Endothelial cell of umbilical vein (primary cell): Measurements from ENCODE around the gene LYRM4. TPM values are rescaled to one million over a fixed set of nuclear protein-coding genes. Genes with fewer than 3 reads are reported as not detected.

ENCODE experiments used
- BruUV-seq: library from RNA; stranded (reverse); fragments of 400-500 nt; replicated peaks from 2 replicates; lab custom pipeline; 2021; lab: Mats Ljungman, UMichigan
- CTCF ChIA-PET: fragments of 300-600, 350-600 bp; sonication (Branson Sonifier 250); formaldehyde crosslinking; loops from one replicate; lab custom pipeline; 2021; ENCODE audit warnings: antibody characterized with exemption, inconsistent platforms; lab: Charles Lee
- POLR2A ChIA-PET: fragments of 300-600, 350-600 bp; sonication (Branson Sonifier 250); formaldehyde crosslinking; loops from one replicate; lab custom pipeline; 2021; ENCODE audit warnings: antibody characterized with exemption, inconsistent platforms; lab: Charles Lee
- DNase-seq: peaks from one replicate; pipeline ENCODE4 v3.0.0-alpha.2; 2011; ENCODE audit warnings: low read depth, low spot score
- FAIRE-seq: peaks from 2 replicates; lab custom pipeline; 2011; peaks lifted over from hg19 to GRCh38; lab: Jason Lieb, UNC
- H2AFZ ChIP-seq: 2 replicates; pipeline ENCODE4 v1.6.0; 2012; ENCODE audit warnings: low read depth, low read length, control low read depth, inconsistent platforms
- H3K27ac ChIP-seq: 2 replicates; pipeline ENCODE4 v1.5.1; 2011; ENCODE audit warnings: low read depth, mild to moderate bottlenecking, control low read depth, low read length, moderate library complexity; ENCODE audit not compliant: insufficient read depth
- H3K27me3 ChIP-seq, 2 experiments: 2 replicates each; pipeline versions ENCODE4 v1.6.0 to v1.6.1; 2011; ENCODE audit warnings: low read length in 2 of 2, mixed read lengths in 1 of 2; ENCODE audit not compliant: control insufficient read depth in 2 of 2, insufficient read depth in 2 of 2
- H3K36me3 ChIP-seq, 2 experiments: 2 replicates in 1 of 2; 3 replicates in 1 of 2; pipeline ENCODE4 v1.5.1; 2011; ENCODE audit warnings: low read length in 2 of 2, mild to moderate bottlenecking in 1 of 2, moderate library complexity in 1 of 2; ENCODE audit not compliant: control insufficient read depth in 2 of 2, insufficient read depth in 2 of 2; ENCODE audit errors: extremely low read depth in 1 of 2
- H3K4me1 ChIP-seq: 3 replicates; pipeline ENCODE4 v1.5.1; 2011; ENCODE audit warnings: mild to moderate bottlenecking, low read length; ENCODE audit not compliant: control insufficient read depth, insufficient read depth; ENCODE audit errors: extremely low read depth
- H3K4me2 ChIP-seq: 2 replicates; pipeline ENCODE4 v1.6.1; 2011; ENCODE audit warnings: low read length, control low read depth, mixed read lengths; ENCODE audit not compliant: insufficient read depth
- H3K4me3 ChIP-seq, 3 experiments: fragments of 200-600 bp in 1 of 3; sonication (generic), shearing (Covaris generic) in 1 of 3; replicated peaks in 1 of 3; 2 replicates each; pipeline ENCODE4 v1.5.1; 2011 to 2016; ENCODE audit warnings: control low read depth in 3 of 3, low read length in 3 of 3, mild to moderate bottlenecking in 2 of 3, inconsistent platforms in 1 of 3, low read depth in 1 of 3, moderate library complexity in 1 of 3; ENCODE audit not compliant: insufficient read depth in 1 of 3
- H3K79me2 ChIP-seq: 2 replicates; pipeline ENCODE4 v1.6.0; 2012; ENCODE audit warnings: low read length, inconsistent platforms; ENCODE audit not compliant: control insufficient read depth, insufficient read depth
- H3K9ac ChIP-seq: replicated peaks from 2 replicates; pipeline ENCODE3; 2011; ENCODE audit warnings: low read length, control low read depth; ENCODE audit not compliant: insufficient read depth; ENCODE audit errors: extremely low read depth
- H3K9me1 ChIP-seq: replicated peaks from 3 replicates; pipeline ENCODE4 v1.6.0; 2011; ENCODE audit warnings: mild to moderate bottlenecking, low read length; ENCODE audit not compliant: control insufficient read depth, insufficient read depth; ENCODE audit errors: extremely low read depth
- H3K9me3 ChIP-seq: replicated peaks from 2 replicates; pipeline ENCODE4 v1.5.1; 2012; ENCODE audit warnings: low read length, inconsistent platforms; ENCODE audit not compliant: control insufficient read depth, insufficient read depth
- H4K20me1 ChIP-seq: replicated peaks from 2 replicates; pipeline ENCODE3; 2011; ENCODE audit warnings: mild to moderate bottlenecking, low read length; ENCODE audit not compliant: control insufficient read depth, insufficient read depth; ENCODE audit errors: extremely low read depth
- EZH2 ChIP-seq: IDR thresholded peaks from 2 replicates; pipeline ENCODE4 v1.6.1; 2012; ENCODE audit warnings: borderline replicate concordance, low read depth, mild to moderate bottlenecking, moderate library complexity, low read length, inconsistent platforms; ENCODE audit not compliant: severe bottlenecking
- FOS ChIP-seq: IDR thresholded peaks from 2 replicates; pipeline ENCODE4 v1.6.1; 2011; ENCODE audit warnings: mild to moderate bottlenecking, low read length, moderate library complexity, borderline replicate concordance; ENCODE audit not compliant: insufficient read depth
- GATA2 ChIP-seq: IDR thresholded peaks from 2 replicates; pipeline ENCODE4 v1.7.0; 2011; ENCODE audit warnings: low read depth, mild to moderate bottlenecking, moderate library complexity, mixed read lengths, low read length; ENCODE audit not compliant: insufficient read length, insufficient read depth
- JUN ChIP-seq: IDR thresholded peaks from 2 replicates; pipeline ENCODE4 v1.6.1; 2011; ENCODE audit warnings: borderline replicate concordance, low read depth; ENCODE audit not compliant: insufficient read length, insufficient read depth
- MAX ChIP-seq: IDR thresholded peaks from 2 replicates; pipeline ENCODE4 v1.6.1; 2011; ENCODE audit not compliant: insufficient read depth, insufficient read length
- MYC ChIP-seq: IDR thresholded peaks from one replicate; pipeline ENCODE4 v1.6.1; 2011; ENCODE audit warnings: mild to moderate bottlenecking, low read depth, low read length
- POLR2A ChIP-seq: IDR thresholded peaks from 2 replicates; pipeline ENCODE4 v1.6.1; 2012; ENCODE audit warnings: low read depth, mild to moderate bottlenecking, control low read depth, low read length
- POLR2AphosphoS5 ChIP-seq: IDR thresholded peaks from 2 replicates; pipeline ENCODE4 v1.6.1; 2012; ENCODE audit warnings: low read depth, mild to moderate bottlenecking, control low read depth, low read length, moderate library complexity; ENCODE audit not compliant: insufficient read depth
- dilution Hi-C: fragments of 300-500 bp; cut with MboI; formaldehyde crosslinking; loops from one replicate; pipeline ENCODE4 v1.15.0; 2019; ENCODE audit warnings: low sequenced_read_pairs; ENCODE audit not compliant: extremely low pct_ligation_motif_present
- intact Hi-C: fragments of 100-400 bp; cut with micrococcal nuclease; formaldehyde crosslinking; loops from one replicate; pipeline ENCODE4 v1.10.0; 2022
- polyA plus RNA-seq, 4 experiments: library from polyadenylated mRNA; depleted of rRNA in 3 of 4; stranded (reverse) in 3 of 4; unstranded in 1 of 4; fragments of >200 nt; gene quantifications; 2 replicates each; pipeline versions ENCODE4 v1.2.1 to v1.2.3, GENCODE V29; 2011 to 2012; ENCODE audit warnings: missing spikeins in 1 of 4
- total RNA-seq: library from RNA; stranded (reverse); gene quantifications from 2 replicates; pipeline ENCODE4 v1.2.3, GENCODE V29; 2021
- TF ChIP-seq, protein P1 (sequence below), 2 donors: IDR thresholded peaks; 1 replicate in 1 of 2; 2 replicates in 1 of 2; pipeline ENCODE4 v1.5.1; 2011; ENCODE audit warnings: low read length in 2 of 2, mild to moderate bottlenecking in 2 of 2, moderate library complexity in 2 of 2, control low read depth in 1 of 2, inconsistent platforms in 1 of 2, low read depth in 1 of 2; ENCODE audit not compliant: insufficient read depth in 1 of 2; ENCODE audit errors: extremely low read depth in 1 of 2

LYRM4 gene
- total and polyA plus RNA-seq, 2 donors (not counting 3 experiments of a cell fraction or from before 2014, with no cell fraction given), result 39.5 to 44.0 TPM

GRCh38 chr6:5142131-5142530 lies 118.6 kb downstream of the LYRM4 start:
- intact Hi-C loops (loop anchor here (2.0 kb wide), 1 partner anchor 829 kb away; no protein-coding TSS in a partner anchor), dilution Hi-C loops (no loop called here)
- Histone ChIP-seq H3K79me2 (no peaks in the 10 kb centered on the region), H3K9me1 (no peaks in the 10 kb centered on the region), H3K4me3 (no peak overlapping the region), H4K20me1 (no peaks in the 10 kb centered on the region), H3K36me3 (no peaks in the 10 kb centered on the region), H3K4me1 (no peaks in the 10 kb centered on the region), H3K9me3 (no peaks in the 10 kb centered on the region), H3K27ac (no peak overlapping the region), H3K9ac (no peak overlapping the region), H3K27me3 (no peaks in the 10 kb centered on the region), H3K4me2 (no peak overlapping the region), H2AFZ (no peak overlapping the region)
- FAIRE-seq (no peak), DNase-seq (no peak)
- ChIA-PET POLR2A (no interaction called here), CTCF (interaction anchor here (0.9 to 6.7 kb wide), 6 partner anchors 57 to 260 kb away, joined by 3 to 173 read pairs (median 20); partner anchors contain the start of gene PPP1R3G)
- TF ChIP-seq EZH2 (no peak), JUN (no peak), MYC (no peak), POLR2AphosphoS5 (no peak), MAX (no peak), GATA2 (no peak), FOS (no peak), POLR2A (no peak)
- TF ChIP-seq, protein P1, sequence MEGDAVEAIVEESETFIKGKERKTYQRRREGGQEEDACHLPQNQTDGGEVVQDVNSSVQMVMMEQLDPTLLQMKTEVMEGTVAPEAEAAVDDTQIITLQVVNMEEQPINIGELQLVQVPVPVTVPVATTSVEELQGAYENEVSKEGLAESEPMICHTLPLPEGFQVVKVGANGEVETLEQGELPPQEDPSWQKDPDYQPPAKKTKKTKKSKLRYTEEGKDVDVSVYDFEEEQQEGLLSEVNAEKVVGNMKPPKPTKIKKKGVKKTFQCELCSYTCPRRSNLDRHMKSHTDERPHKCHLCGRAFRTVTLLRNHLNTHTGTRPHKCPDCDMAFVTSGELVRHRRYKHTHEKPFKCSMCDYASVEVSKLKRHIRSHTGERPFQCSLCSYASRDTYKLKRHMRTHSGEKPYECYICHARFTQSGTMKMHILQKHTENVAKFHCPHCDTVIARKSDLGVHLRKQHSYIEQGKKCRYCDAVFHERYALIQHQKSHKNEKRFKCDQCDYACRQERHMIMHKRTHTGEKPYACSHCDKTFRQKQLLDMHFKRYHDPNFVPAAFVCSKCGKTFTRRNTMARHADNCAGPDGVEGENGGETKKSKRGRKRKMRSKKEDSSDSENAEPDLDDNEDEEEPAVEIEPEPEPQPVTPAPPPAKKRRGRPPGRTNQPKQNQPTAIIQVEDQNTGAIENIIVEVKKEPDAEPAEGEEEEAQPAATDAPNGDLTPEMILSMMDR (IDR thresholded peaks at IDR 0.05; ENCODE audit: extremely low read depth in 1 of 2, insufficient read depth in 1 of 2, low read depth in 1 of 2, low read length in 2 of 2), result no peak
- no TSS peak for BruUV-seq
